ELF-1 (cell line): ENCODE data around the gene HOXD8.
A peak's percentile ranks its signal among the peaks of the same experiment; 100 is the strongest.

Experiments
- DNase-seq: peaks from one replicate; pipeline ENCODE4 v3.0.0-alpha.2; 2016; ENCODE audit warnings: low read depth, low spot score

The HOXD8 gene

GRCh38 chr2:176090862-176091261, 38.6 kb upstream of the HOXD8 start:
- no peak for DNase-seq

GRCh38 chr2:176091329-176092258, 37.9 kb upstream of the HOXD8 start:
- peak; percentile 40 for DNase-seq

GRCh38 chr2:176092270-176093144, 37.0 kb upstream of the HOXD8 start, which contains the start of gene HOXD13:
HOXD13 (plus strand) TSS chr2:176092721; CDS start chr2:176092891, 170 bp downstream.
- peak; percentile 69 for DNase-seq

- DNase-seq, result peak; percentile 55
These were observed 36.2 kb upstream of the HOXD8 start for GRCh38 chr2:176093145-176093897.

- no peak for DNase-seq
These were observed 35.6 kb upstream of the HOXD8 start for GRCh38 chr2:176093898-176094249.

GRCh38 chr2:176094349-176094748, 35.2 kb upstream of the HOXD8 start:
- DNase-seq, result no peak

- no peak for DNase-seq
These were observed 34.1 kb upstream of the HOXD8 start for GRCh38 chr2:176095421-176095820.

- no peak for DNase-seq
These were observed 33.1 kb upstream of the HOXD8 start for GRCh38 chr2:176096243-176096985.

GRCh38 chr2:176096986-176097819, 32.3 kb upstream of the HOXD8 start:
- peak; percentile 90 for DNase-seq

GRCh38 chr2:176097820-176098365, 31.6 kb upstream of the HOXD8 start:
- peak; percentile 90 for DNase-seq

GRCh38 chr2:176098366-176099158, 30.9 kb upstream of the HOXD8 start:
- DNase-seq, result peak; percentile 76

- peak; percentile 40 for DNase-seq
These were observed 30.3 kb upstream of the HOXD8 start for GRCh38 chr2:176099159-176099727.

- DNase-seq, result peak; percentile 46
These were observed 29.6 kb upstream of the HOXD8 start, which contains the start of gene HOXD12 for GRCh38 chr2:176099728-176100546. HOXD12 (plus strand) TSS chr2:176099795; CDS start chr2:176099802, 7 bp downstream.

- no peak for DNase-seq
These were observed 28.9 kb upstream of the HOXD8 start for GRCh38 chr2:176100547-176101140.

- DNase-seq, result no peak
These were observed 28.2 kb upstream of the HOXD8 start for GRCh38 chr2:176101216-176101830.

- DNase-seq, result no peak
These were observed 27.7 kb upstream of the HOXD8 start for GRCh38 chr2:176101842-176102241.
